ENCODE results near the gene PDAP1. TPM values are rescaled to one million over a fixed set of nuclear protein-coding genes. Genes with fewer than 3 reads are reported as not detected.

The PDAP1 gene
- total RNA-seq, 3 donors from 2014 or later (not counting 1 experiment from before 2014, with no cell fraction given): 55.3 to 60.6 (median 59.3) TPM

DNA sequence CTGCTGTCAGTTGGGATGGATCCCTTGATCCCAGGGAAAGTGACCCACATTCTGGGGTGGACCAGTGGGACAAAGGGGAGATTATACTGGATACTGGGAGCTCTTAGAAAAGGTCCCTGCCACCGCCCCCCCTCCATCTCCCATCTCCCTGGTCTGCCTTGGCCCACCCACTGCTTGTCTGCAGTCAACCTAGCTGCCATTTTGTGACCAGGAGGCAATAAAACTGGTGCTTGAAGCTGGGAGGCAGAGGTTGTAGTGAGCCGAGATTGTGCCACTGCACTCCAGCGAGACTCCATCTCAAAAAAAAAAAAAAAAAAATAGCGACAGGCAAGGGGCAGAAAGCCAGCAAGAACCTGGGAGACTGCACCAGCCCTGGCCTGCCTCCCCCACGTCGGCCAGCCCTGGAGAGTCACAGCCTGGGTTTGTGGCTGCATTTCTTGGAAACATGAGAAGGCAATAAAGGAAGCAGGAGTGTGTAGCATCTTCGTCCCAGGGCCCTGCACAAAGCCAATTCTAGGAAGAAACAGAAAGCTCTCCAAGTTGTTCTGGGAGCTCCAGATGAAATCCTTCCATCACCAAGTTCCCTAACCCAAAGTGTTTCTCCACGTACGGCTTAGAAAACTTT lies 38.5 kb downstream of the PDAP1 start:
- H3K36me3 Mint-ChIP-seq: no peaks in the 10 kb centered on the region
- H3K27me3 Mint-ChIP-seq (ENCODE audit: low read depth in 2 of 2): no peaks in the 10 kb centered on the region
- no peaks in the 10 kb centered on the region for H3K27me3 ChIP-seq (ENCODE audit: control insufficient read depth, insufficient read depth, low read length)
- DNase-seq (no peak), ATAC-seq (no peak)
- peaks cover 9 to 10% of the 10 kb centered on the region in 2 donors for H3K4me1 Mint-ChIP-seq
- H3K9me3 ChIP-seq (ENCODE audit: control insufficient read depth, insufficient read depth, low read length): no peaks in the 10 kb centered on the region
- H3K4me1 ChIP-seq (ENCODE audit: control insufficient read depth, insufficient read depth, low read length): peaks cover 4% of the 10 kb centered on the region
- intact Hi-C loops (cut with micrococcal nuclease): loop anchor here (5.0 to 10.0 kb wide), 2 partner anchors 37 to 135 kb away; partner anchors contain the start of genes BUD31, PDAP1, ZKSCAN5 and ZNF394
- TF ChIP-seq, protein P1, sequence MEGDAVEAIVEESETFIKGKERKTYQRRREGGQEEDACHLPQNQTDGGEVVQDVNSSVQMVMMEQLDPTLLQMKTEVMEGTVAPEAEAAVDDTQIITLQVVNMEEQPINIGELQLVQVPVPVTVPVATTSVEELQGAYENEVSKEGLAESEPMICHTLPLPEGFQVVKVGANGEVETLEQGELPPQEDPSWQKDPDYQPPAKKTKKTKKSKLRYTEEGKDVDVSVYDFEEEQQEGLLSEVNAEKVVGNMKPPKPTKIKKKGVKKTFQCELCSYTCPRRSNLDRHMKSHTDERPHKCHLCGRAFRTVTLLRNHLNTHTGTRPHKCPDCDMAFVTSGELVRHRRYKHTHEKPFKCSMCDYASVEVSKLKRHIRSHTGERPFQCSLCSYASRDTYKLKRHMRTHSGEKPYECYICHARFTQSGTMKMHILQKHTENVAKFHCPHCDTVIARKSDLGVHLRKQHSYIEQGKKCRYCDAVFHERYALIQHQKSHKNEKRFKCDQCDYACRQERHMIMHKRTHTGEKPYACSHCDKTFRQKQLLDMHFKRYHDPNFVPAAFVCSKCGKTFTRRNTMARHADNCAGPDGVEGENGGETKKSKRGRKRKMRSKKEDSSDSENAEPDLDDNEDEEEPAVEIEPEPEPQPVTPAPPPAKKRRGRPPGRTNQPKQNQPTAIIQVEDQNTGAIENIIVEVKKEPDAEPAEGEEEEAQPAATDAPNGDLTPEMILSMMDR (IDR thresholded peaks at IDR 0.05): no peak
- 58% methylated on average over 8 of the region's 9 CpGs for WGBS (ENCODE audit: insufficient coverage)
- no peaks in the 10 kb centered on the region for H3K9me3 Mint-ChIP-seq
- H3K27ac Mint-ChIP-seq: no peak overlapping the region
- H3K36me3 ChIP-seq (ENCODE audit: control insufficient read depth, insufficient read depth, low read length): peaks cover 18% of the 10 kb centered on the region
- H3K4me3 Mint-ChIP-seq: no peak overlapping the region
- H3K4me3 ChIP-seq (ENCODE audit: low read length): no peak overlapping the region
- H3K27ac ChIP-seq (ENCODE audit: low read length): no peak overlapping the region

DNA sequence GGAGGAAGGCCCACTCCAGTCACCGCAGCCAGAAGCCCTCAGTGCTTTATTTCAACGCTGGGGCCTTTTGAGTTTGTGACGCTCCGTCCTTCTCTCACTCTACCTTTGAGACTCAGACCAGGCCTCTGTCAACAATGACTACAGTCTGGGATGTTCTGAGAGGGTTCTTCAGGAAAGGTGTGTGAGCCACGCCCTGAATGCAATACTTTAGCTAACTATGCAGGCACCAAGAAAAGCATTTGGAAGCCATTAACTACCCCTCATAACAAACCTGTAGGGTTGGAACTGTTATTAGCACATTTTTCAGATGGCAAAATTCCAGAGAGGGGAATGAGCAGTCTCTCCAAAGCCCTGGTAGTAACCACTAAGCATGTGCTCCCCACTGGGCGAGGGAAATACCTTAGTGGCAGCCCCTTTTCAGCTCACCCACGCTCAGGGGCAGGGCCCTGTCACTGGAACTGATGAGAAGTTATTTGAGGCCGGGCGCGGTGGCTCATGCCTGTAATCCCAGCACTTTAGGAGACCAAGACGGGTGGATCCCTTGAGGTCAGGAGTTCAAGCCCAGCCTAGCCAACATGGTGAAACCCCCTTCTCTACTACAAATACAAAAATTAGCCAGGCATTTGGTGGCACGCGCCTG lies 39.5 kb downstream of the PDAP1 start:
- WGBS (ENCODE audit: insufficient coverage): 97% methylated on average over 12 of the region's 13 CpGs
- no peak for DNase-seq

DNA sequence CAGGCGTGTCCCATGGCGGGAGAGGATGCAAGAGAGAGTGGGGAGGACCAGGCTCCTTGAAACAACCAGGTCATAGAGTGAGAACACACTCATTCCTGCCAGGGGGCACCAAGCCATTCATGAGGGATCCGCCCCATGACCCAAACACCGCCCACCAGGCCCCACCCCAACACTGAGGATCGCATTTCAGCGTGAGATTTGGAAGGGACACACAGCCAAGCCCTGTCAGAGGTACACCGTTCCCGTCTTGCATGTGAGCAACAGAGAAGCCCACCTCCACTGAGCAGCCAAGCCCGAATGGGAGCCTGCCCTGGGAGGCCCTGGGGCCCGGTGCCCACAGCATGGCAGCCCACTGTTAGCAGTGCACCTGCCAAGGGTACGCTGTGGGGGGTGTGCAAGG lies 41.8 kb downstream of the PDAP1 start:
- Mint-ChIP-seq H3K4me3 (no peak overlapping the region), H3K9me3 (no peaks in the 10 kb centered on the region), H3K27ac (no peak overlapping the region), H3K36me3 (no peaks in the 10 kb centered on the region), H3K27me3 (ENCODE audit: low read depth in 2 of 2) (no peaks in the 10 kb centered on the region), H3K4me1 (peaks cover 0 to 4% of the 10 kb centered on the region in 2 donors)
- Histone ChIP-seq H3K4me3 (ENCODE audit: low read length) (no peak overlapping the region), H3K4me1 (ENCODE audit: control insufficient read depth, insufficient read depth, low read length) (no peaks in the 10 kb centered on the region), H3K27me3 (ENCODE audit: control insufficient read depth, insufficient read depth, low read length) (no peaks in the 10 kb centered on the region), H3K9me3 (ENCODE audit: control insufficient read depth, insufficient read depth, low read length) (no peaks in the 10 kb centered on the region), H3K36me3 (ENCODE audit: control insufficient read depth, insufficient read depth, low read length) (peaks cover 40% of the 10 kb centered on the region), H3K27ac (ENCODE audit: low read length) (no peak overlapping the region)
- ATAC-seq (no peak), DNase-seq (no peak)
- intact Hi-C loops (cut with micrococcal nuclease): no loop called here
- 97% methylated on average over 11 of the region's 11 CpGs for WGBS (ENCODE audit: insufficient coverage)
- TF ChIP-seq, protein P1 (IDR thresholded peaks at IDR 0.05): no peak

More for the DNA sequence above, 39.5 kb downstream of the PDAP1 start:
- TF ChIP-seq, protein P1 (IDR thresholded peaks at IDR 0.05): no peak
- no peak overlapping the region for H3K4me3 Mint-ChIP-seq
- no peaks in the 10 kb centered on the region for H3K27me3 ChIP-seq (ENCODE audit: control insufficient read depth, insufficient read depth, low read length)
- no peak overlapping the region for H3K4me3 ChIP-seq (ENCODE audit: low read length)
- H3K4me1 Mint-ChIP-seq: peaks cover 9% of the 10 kb centered on the region in 2 donors
- no peak for ATAC-seq
- no peaks in the 10 kb centered on the region for H3K9me3 ChIP-seq (ENCODE audit: control insufficient read depth, insufficient read depth, low read length)
- H3K27ac Mint-ChIP-seq: no peak overlapping the region
- H3K9me3 Mint-ChIP-seq: no peaks in the 10 kb centered on the region
- peaks cover 3% of the 10 kb centered on the region for H3K4me1 ChIP-seq (ENCODE audit: control insufficient read depth, insufficient read depth, low read length)
- H3K36me3 Mint-ChIP-seq: no peaks in the 10 kb centered on the region
- peaks cover 26% of the 10 kb centered on the region for H3K36me3 ChIP-seq (ENCODE audit: control insufficient read depth, insufficient read depth, low read length)
- H3K27me3 Mint-ChIP-seq (ENCODE audit: low read depth in 2 of 2): no peaks in the 10 kb centered on the region
- intact Hi-C loops (cut with micrococcal nuclease): no loop called here
- H3K27ac ChIP-seq (ENCODE audit: low read length): no peak overlapping the region
